ENCODE data around the gene CIITA.

Gene CIITA

GRCh38 chr16:10982465-10983150 lies 105.6 kb downstream of the CIITA start:
- no peak for DNase-seq

GRCh38 chr16:10983159-10983558 lies 106.2 kb downstream of the CIITA start:
- DNase-seq = no peak

GRCh38 chr16:10984509-10984908 lies 107.5 kb downstream of the CIITA start:
- DNase-seq = no peak

All from NCI-H2107 (cell line).